Activated B cell treated with CpG ODN at 0.5 μM for 24 hours (primary cell): Measurements from ENCODE around the gene INPP4B. TPM values are rescaled to one million over a fixed set of nuclear protein-coding genes. Genes with fewer than 3 reads are reported as not detected.

Experiments used
- ATAC-seq: fragments of 200-7000 bp; cut with Tn5 transposase; one replicate; pipeline ENCODE4 v1.10.0; 2021; ENCODE audit warnings: low read depth, mild to moderate bottlenecking, moderate library complexity
- CTCF ChIA-PET: fragments of 350-600 bp; sonication (Branson Sonifier 250); formaldehyde crosslinking; loops from one replicate; lab custom pipeline; 2021; ENCODE audit warnings: antibody characterized with exemption; lab: Charles Lee
- POLR2A ChIA-PET: fragments of 350-600 bp; sonication (Branson Sonifier 250); formaldehyde crosslinking; loops from one replicate; lab custom pipeline; 2021; ENCODE audit warnings: antibody characterized with exemption; lab: Charles Lee
- DNase-seq: peaks from one replicate; pipeline ENCODE4 v3.0.0; 2022
- H3K27ac Mint-ChIP-seq: one replicate; pipeline ENCODE4 v1.8.0; 2020; ENCODE audit warnings: mixed read lengths
- H3K27me3 Mint-ChIP-seq: one replicate; pipeline ENCODE4 v1.8.0; 2021; ENCODE audit warnings: mixed read lengths
- H3K36me3 Mint-ChIP-seq: one replicate; pipeline ENCODE4 v1.8.0; 2021; ENCODE audit warnings: low read depth, mixed read lengths
- H3K4me1 Mint-ChIP-seq: one replicate; pipeline ENCODE4 v1.8.0; 2021; ENCODE audit warnings: mixed read lengths
- H3K4me3 Mint-ChIP-seq: one replicate; pipeline ENCODE4 v1.8.0; 2020; ENCODE audit warnings: mild to moderate bottlenecking, mixed read lengths
- H3K9me3 Mint-ChIP-seq: one replicate; pipeline ENCODE4 v1.8.0; 2020; ENCODE audit warnings: mixed read lengths
- CTCF ChIP-seq: fragments of 200-600 bp; IDR thresholded peaks from one replicate; pipeline ENCODE4 v1.8.0; 2022; ENCODE audit warnings: antibody characterized with exemption, mild to moderate bottlenecking
- intact Hi-C: fragments of 100-400 bp; cut with micrococcal nuclease; formaldehyde crosslinking; loops from one replicate; pipeline ENCODE4 v1.15.1; 2024
- total RNA-seq: library from RNA; stranded (reverse); gene quantifications from 2 replicates; pipeline ENCODE4 v1.2.3, GENCODE V29; 2022

Gene INPP4B
- total RNA-seq, 1 donor from 2014 or later: 0.11 TPM

- ChIA-PET POLR2A (no interaction called here), CTCF (no interaction called here)
- Mint-ChIP-seq H3K4me3 (no peak overlapping the region), H3K27ac (no peak overlapping the region), H3K36me3 (no peaks in the 10 kb centered on the region), H3K4me1 (no peaks in the 10 kb centered on the region), H3K27me3 (no peaks in the 10 kb centered on the region), H3K9me3 (peaks cover 4% of the 10 kb centered on the region)
- no peak for DNase-seq
- no peak for TF ChIP-seq CTCF
- no peak for ATAC-seq
- intact Hi-C loops: no loop called here
These were observed 561.5 kb downstream of the INPP4B start for GRCh38 chr4:142284402-142285221.

GRCh38 chr4:142282870-142283431, 563.1 kb downstream of the INPP4B start:
- Mint-ChIP-seq H3K9me3 (no peaks in the 10 kb centered on the region), H3K4me1 (no peaks in the 10 kb centered on the region), H3K27ac (no peak overlapping the region), H3K4me3 (no peak overlapping the region), H3K27me3 (no peaks in the 10 kb centered on the region), H3K36me3 (no peaks in the 10 kb centered on the region)
- intact Hi-C loops: loop anchor here (2.0 kb wide), 1 partner anchor 564 kb away; the partner anchor contains the start of gene INPP4B
- ChIA-PET CTCF (no interaction called here), POLR2A (no interaction called here)
- no peak for ATAC-seq
- TF ChIP-seq CTCF: no peak
- DNase-seq: no peak

- ChIA-PET CTCF (no interaction called here), POLR2A (no interaction called here)
- no peak for DNase-seq
- H3K27ac Mint-ChIP-seq: no peak overlapping the region
- H3K27me3 Mint-ChIP-seq: no peaks in the 10 kb centered on the region
- H3K4me1 Mint-ChIP-seq: no peaks in the 10 kb centered on the region
- TF ChIP-seq CTCF: no peak
- ATAC-seq: no peak
- H3K4me3 Mint-ChIP-seq: no peak overlapping the region
- no peaks in the 10 kb centered on the region for H3K9me3 Mint-ChIP-seq
- intact Hi-C loops: loop anchor here (2.0 kb wide), 1 partner anchor 565 kb away; the partner anchor contains the start of gene INPP4B
- H3K36me3 Mint-ChIP-seq: no peaks in the 10 kb centered on the region
These were observed 564.1 kb downstream of the INPP4B start for GRCh38 chr4:142281999-142282398.

- ChIA-PET POLR2A (no interaction called here), CTCF (no interaction called here)
- Mint-ChIP-seq H3K9me3 (no peaks in the 10 kb centered on the region), H3K27me3 (no peaks in the 10 kb centered on the region), H3K4me3 (no peak overlapping the region), H3K36me3 (no peaks in the 10 kb centered on the region), H3K4me1 (no peaks in the 10 kb centered on the region), H3K27ac (no peak overlapping the region)
- ATAC-seq: no peak
- intact Hi-C loops: no loop called here
- no peak for TF ChIP-seq CTCF
- no peak for DNase-seq
These were observed 567.4 kb downstream of the INPP4B start for GRCh38 chr4:142278663-142279062.

- POLR2A ChIA-PET: no interaction called here
- no peak overlapping the region for H3K4me3 Mint-ChIP-seq
- no peak overlapping the region for H3K27ac Mint-ChIP-seq
- no peaks in the 10 kb centered on the region for H3K4me1 Mint-ChIP-seq
- no peak for ATAC-seq
- no peaks in the 10 kb centered on the region for H3K27me3 Mint-ChIP-seq
- H3K9me3 Mint-ChIP-seq: no peaks in the 10 kb centered on the region
- no peaks in the 10 kb centered on the region for H3K36me3 Mint-ChIP-seq
- intact Hi-C loops: no loop called here
- DNase-seq: no peak
- no peak for TF ChIP-seq CTCF
- CTCF ChIA-PET: no interaction called here
These were observed 567.9 kb downstream of the INPP4B start for GRCh38 chr4:142278171-142278570.
